Inflammatory macrophage (primary cell): Measurements from ENCODE around the gene RNF38.

Source experiments
- DNase-seq, 2 donors: peaks; one replicate each; pipeline ENCODE4 v3.0.0-alpha.2; 2020 to 2022

Gene RNF38

DNA sequence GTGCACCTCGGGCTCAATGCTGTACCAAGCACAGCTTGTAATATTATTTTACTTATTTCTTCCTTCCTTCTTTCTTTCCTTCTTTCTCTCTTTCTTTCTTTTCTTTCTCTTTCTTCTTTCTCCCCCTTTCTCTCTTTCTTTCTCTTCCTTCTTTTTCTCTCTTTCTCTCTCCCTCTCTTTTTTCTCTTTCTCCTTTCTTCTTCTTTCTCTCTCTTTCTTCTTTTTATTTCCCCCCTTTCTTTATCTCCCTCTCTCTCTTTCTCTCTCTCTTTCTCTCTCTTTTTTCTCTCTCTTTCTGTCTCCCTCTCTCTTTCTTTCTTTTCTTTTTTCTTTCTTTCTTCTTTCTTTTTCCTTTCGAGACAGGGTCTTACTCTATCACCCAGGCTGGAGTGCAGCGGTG, 109.1 kb downstream of the RNF38 start:
- DNase-seq: no peak

DNA sequence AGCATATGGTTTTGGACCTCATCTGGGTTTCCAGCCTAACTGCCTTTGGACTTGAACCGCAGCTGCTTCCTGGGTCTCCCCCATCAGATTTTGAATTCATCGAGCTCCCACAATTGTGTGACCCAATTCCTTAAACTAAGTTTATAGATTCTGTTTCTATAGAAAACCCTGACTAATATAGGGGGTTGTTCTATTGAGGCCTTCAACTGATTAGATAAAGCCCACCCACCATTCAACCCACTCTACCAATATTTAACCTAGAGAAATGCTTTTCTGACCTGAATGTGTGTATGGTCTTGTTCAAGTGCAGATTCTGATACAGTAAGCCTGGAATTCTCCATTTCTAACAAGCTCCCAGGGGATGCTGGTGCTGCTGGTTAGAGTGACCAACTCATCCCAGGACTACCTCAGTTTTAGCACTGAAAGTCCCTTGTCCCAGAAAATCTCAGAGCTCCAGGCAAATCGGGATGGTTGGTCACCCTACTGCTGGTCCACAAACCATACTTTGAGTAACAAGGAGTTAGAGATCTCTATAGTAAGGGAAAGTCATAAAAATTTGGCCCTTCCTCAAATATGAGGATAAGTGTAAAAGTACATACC, 110.1 kb downstream of the RNF38 start:
- no peak for DNase-seq

DNA sequence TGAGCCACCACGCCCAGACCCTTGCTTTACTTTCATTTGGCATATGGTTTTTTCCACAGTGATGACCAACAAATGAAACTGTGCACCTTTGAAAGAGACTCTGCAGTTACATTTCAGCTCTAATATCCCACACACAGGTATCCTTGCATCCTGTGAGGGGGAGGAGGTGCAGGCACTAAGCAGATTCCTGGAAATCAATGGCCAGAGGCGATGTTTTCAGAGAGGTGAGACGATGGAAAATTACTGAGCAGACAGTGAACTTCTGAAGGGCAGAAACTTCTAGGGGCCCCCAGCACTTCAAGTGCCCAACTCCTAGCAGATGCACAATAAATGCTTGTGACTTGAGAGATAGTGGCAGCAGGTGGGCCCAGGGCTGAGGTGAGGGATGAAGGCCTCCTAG, 112.0 kb downstream of the RNF38 start:
- DNase-seq: no peak
